WTC11 (cell line): ENCODE data around the gene NIFK. TPM values are rescaled to one million over a fixed set of nuclear protein-coding genes. Genes with fewer than 3 reads are reported as not detected.
A peak's percentile ranks its signal among the peaks of the same experiment; 100 is the strongest.

Source experiments
- ATAC-seq: fragments of 200-7000 bp; cut with Tn5 transposase; 2 replicates; pipeline ENCODE4 v1.10.0; 2021; ENCODE audit warnings: mild to moderate bottlenecking, moderate library complexity
- CTCF ChIA-PET: fragments of 300-600 bp; sonication (Branson Sonifier 250); formaldehyde crosslinking; loops from one replicate; lab custom pipeline; 2021; ENCODE audit warnings: antibody characterized with exemption; lab: Charles Lee
- POLR2A ChIA-PET: fragments of 350-600 bp; sonication (Branson Sonifier 250); formaldehyde crosslinking; loops from one replicate; lab custom pipeline; 2021; ENCODE audit warnings: antibody characterized with exemption; lab: Charles Lee
- DNase-seq: peaks from one replicate; pipeline ENCODE4 v3.0.0; 2021; ENCODE audit warnings: low spot score
- H3K27ac Mint-ChIP-seq: 2 replicates; pipeline ENCODE4 v1.8.0; 2021; ENCODE audit warnings: mixed read lengths
- H3K27me3 Mint-ChIP-seq: 2 replicates; pipeline ENCODE4 v1.8.0; 2021; ENCODE audit warnings: low read depth, mild to moderate bottlenecking, moderate library complexity, mixed read lengths
- H3K36me3 Mint-ChIP-seq: 2 replicates; pipeline ENCODE4 v1.8.0; 2021; ENCODE audit warnings: mixed read lengths
- H3K4me1 Mint-ChIP-seq: 2 replicates; pipeline ENCODE4 v1.8.0; 2022; ENCODE audit warnings: mixed read lengths
- H3K4me3 Mint-ChIP-seq: 2 replicates; pipeline ENCODE4 v1.8.0; 2021; ENCODE audit warnings: mild to moderate bottlenecking, moderate library complexity, mixed read lengths
- H3K9me3 Mint-ChIP-seq: 2 replicates; pipeline ENCODE4 v1.8.0; 2021; ENCODE audit warnings: mixed read lengths
- ELF4 ChIP-seq: sonication (generic); formaldehyde crosslinking; IDR thresholded peaks from 2 replicates; pipeline ENCODE4 v1.8.1; 2022; ENCODE audit warnings: low read depth, mild to moderate bottlenecking, moderate library complexity, missing genetic modification reagents
- EMX1 ChIP-seq: fragments of 250-450 bp; sonication (Bioruptor Pico); IDR thresholded peaks from 2 replicates; pipeline ENCODE4 v1.8.0; 2021; ENCODE audit warnings: mild to moderate bottlenecking
- ESRRA ChIP-seq: sonication (generic); formaldehyde crosslinking; IDR thresholded peaks from 2 replicates; pipeline ENCODE4 v1.8.1; 2022; ENCODE audit warnings: mild to moderate bottlenecking, missing genetic modification reagents, borderline replicate concordance
- FOXK1 ChIP-seq: sonication (generic); formaldehyde crosslinking; IDR thresholded peaks from 2 replicates; pipeline ENCODE4 v1.8.0; 2022; ENCODE audit warnings: mild to moderate bottlenecking, moderate library complexity, missing genetic modification reagents
- FOXP1 ChIP-seq: sonication (generic); formaldehyde crosslinking; IDR thresholded peaks from 2 replicates; pipeline ENCODE4 v1.8.0; 2022; ENCODE audit warnings: missing genetic modification reagents, mild to moderate bottlenecking, moderate library complexity, borderline replicate concordance
- JAZF1 ChIP-seq: fragments of 250-450 bp; sonication (Bioruptor Pico); IDR thresholded peaks from 2 replicates; pipeline ENCODE4 v1.9.0; 2021; ENCODE audit warnings: moderate library complexity, mild to moderate bottlenecking, inconsistent platforms
- KAT7 ChIP-seq: sonication (generic); formaldehyde crosslinking; IDR thresholded peaks from 2 replicates; pipeline ENCODE4 v1.8.1; 2023; ENCODE audit warnings: missing genetic modification reagents, mild to moderate bottlenecking, borderline replicate concordance
- NFATC4 ChIP-seq: fragments of 250-450 bp; sonication (Bioruptor Pico); IDR thresholded peaks from 2 replicates; pipeline ENCODE4 v1.9.0; 2021; ENCODE audit warnings: mild to moderate bottlenecking
- NR1H2 ChIP-seq: sonication (generic); formaldehyde crosslinking; IDR thresholded peaks from 2 replicates; pipeline ENCODE4 v1.9.0; 2021; ENCODE audit warnings: mild to moderate bottlenecking, moderate library complexity, missing genetic modification reagents
- OVOL2 ChIP-seq: fragments of 250-450 bp; sonication (Bioruptor Pico); IDR thresholded peaks from 2 replicates; pipeline ENCODE4 v1.9.0; 2021; ENCODE audit warnings: mild to moderate bottlenecking, borderline replicate concordance
- SOX15 ChIP-seq: fragments of 250-450 bp; sonication (Bioruptor Pico); IDR thresholded peaks from 2 replicates; pipeline ENCODE4 v1.9.0; 2021; ENCODE audit warnings: mild to moderate bottlenecking
- TEAD4 ChIP-seq: sonication (generic); formaldehyde crosslinking; IDR thresholded peaks from 2 replicates; pipeline ENCODE4 v1.8.0; 2022; ENCODE audit warnings: mild to moderate bottlenecking, missing genetic modification reagents
- ZNF396 ChIP-seq: fragments of 250-450 bp; sonication (Bioruptor Pico); IDR thresholded peaks from 2 replicates; pipeline ENCODE4 v1.8.0; 2021; ENCODE audit warnings: mild to moderate bottlenecking, moderate library complexity, borderline replicate concordance
- ZNF416 ChIP-seq: fragments of 250-450 bp; sonication (Bioruptor Pico); IDR thresholded peaks from 2 replicates; pipeline ENCODE4 v1.9.0; 2021; ENCODE audit warnings: mild to moderate bottlenecking, inconsistent platforms
- total RNA-seq: library from RNA; stranded (reverse); gene quantifications from 3 replicates; pipeline ENCODE4 v1.2.3, GENCODE V29; 2021
- TF ChIP-seq, protein P1 (sequence below): sonication (generic); formaldehyde crosslinking; IDR thresholded peaks from 2 replicates; pipeline ENCODE4 v1.8.1; 2023; ENCODE audit warnings: mild to moderate bottlenecking, missing genetic modification reagents, moderate library complexity
- TF ChIP-seq, protein P2 (sequence below): sonication (generic); formaldehyde crosslinking; IDR thresholded peaks from 2 replicates; pipeline ENCODE4 v1.8.0; 2023; ENCODE audit warnings: mild to moderate bottlenecking, missing genetic modification reagents
- TF ChIP-seq, protein P3 (sequence below): sonication (generic); formaldehyde crosslinking; IDR thresholded peaks from 2 replicates; pipeline ENCODE4 v1.8.0; 2022; ENCODE audit warnings: mild to moderate bottlenecking, missing genetic modification reagents
- TF ChIP-seq, protein P4 (sequence below): fragments of 250-450 bp; sonication (Bioruptor Pico); IDR thresholded peaks from 2 replicates; pipeline ENCODE4 v1.9.0; 2021; ENCODE audit warnings: mild to moderate bottlenecking
- TF ChIP-seq, protein P5 (sequence below): fragments of 250-450 bp; sonication (Bioruptor Pico); conservative IDR thresholded peaks from 2 replicates; pipeline ENCODE4 v1.9.0; 2021; ENCODE audit warnings: mild to moderate bottlenecking
- TF ChIP-seq, protein P6 (sequence below): sonication (generic); formaldehyde crosslinking; IDR thresholded peaks from 2 replicates; pipeline ENCODE4 v1.8.0; 2022; ENCODE audit warnings: mild to moderate bottlenecking, missing genetic modification reagents
- TF ChIP-seq, protein P7 (sequence below): sonication (generic); formaldehyde crosslinking; IDR thresholded peaks from 2 replicates; pipeline ENCODE4 v1.8.1; 2023; ENCODE audit warnings: mild to moderate bottlenecking, moderate library complexity, missing genetic modification reagents
- TF ChIP-seq, protein P8 (sequence below): fragments of 200-600 bp; IDR thresholded peaks from 2 replicates; pipeline ENCODE4 v1.8.0; 2022; ENCODE audit warnings: antibody characterized with exemption

Gene NIFK
- total RNA-seq, 1 experiment from 2014 or later: 91.3 TPM

DNA sequence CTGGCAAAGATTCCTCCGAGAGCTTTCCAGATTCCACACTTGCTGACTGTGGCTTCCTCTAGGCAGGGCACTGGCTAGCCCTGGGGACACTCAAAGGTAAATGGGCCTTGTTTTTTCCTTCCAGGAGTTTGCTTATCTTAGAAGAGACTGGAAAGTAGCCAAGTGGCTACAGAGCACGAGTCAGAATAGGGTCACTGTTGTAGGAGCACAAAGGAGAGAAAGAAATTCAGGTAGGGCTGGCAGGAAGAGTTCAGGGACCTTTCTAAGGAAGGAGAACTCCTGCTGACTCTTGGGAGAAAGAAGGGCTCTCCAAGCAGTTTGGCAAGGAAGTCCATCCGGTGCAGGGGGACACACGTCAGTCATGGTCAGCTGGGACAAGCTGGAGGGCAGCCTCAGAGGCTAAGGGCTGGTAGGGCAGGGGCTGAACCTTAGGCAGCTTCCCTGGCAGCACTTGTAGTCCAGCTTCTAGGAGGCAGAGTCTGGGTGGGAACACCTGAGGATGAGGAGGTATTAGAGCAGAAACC is 39.5 kb downstream of the NIFK start (continued):
- TF ChIP-seq, protein P1, sequence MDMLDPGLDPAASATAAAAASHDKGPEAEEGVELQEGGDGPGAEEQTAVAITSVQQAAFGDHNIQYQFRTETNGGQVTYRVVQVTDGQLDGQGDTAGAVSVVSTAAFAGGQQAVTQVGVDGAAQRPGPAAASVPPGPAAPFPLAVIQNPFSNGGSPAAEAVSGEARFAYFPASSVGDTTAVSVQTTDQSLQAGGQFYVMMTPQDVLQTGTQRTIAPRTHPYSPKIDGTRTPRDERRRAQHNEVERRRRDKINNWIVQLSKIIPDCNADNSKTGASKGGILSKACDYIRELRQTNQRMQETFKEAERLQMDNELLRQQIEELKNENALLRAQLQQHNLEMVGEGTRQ (CRISPR knock-in tag): no peak
- TF ChIP-seq, protein P2, sequence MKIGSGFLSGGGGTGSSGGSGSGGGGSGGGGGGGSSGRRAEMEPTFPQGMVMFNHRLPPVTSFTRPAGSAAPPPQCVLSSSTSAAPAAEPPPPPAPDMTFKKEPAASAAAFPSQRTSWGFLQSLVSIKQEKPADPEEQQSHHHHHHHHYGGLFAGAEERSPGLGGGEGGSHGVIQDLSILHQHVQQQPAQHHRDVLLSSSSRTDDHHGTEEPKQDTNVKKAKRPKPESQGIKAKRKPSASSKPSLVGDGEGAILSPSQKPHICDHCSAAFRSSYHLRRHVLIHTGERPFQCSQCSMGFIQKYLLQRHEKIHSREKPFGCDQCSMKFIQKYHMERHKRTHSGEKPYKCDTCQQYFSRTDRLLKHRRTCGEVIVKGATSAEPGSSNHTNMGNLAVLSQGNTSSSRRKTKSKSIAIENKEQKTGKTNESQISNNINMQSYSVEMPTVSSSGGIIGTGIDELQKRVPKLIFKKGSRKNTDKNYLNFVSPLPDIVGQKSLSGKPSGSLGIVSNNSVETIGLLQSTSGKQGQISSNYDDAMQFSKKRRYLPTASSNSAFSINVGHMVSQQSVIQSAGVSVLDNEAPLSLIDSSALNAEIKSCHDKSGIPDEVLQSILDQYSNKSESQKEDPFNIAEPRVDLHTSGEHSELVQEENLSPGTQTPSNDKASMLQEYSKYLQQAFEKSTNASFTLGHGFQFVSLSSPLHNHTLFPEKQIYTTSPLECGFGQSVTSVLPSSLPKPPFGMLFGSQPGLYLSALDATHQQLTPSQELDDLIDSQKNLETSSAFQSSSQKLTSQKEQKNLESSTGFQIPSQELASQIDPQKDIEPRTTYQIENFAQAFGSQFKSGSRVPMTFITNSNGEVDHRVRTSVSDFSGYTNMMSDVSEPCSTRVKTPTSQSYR: no peak
- TF ChIP-seq NR1H2: no peak
- no peak for TF ChIP-seq TEAD4
- no peak for TF ChIP-seq NFATC4 (CRISPR knock-in tag)
- no peak for TF ChIP-seq ELF4 (CRISPR knock-in tag)
- TF ChIP-seq, protein P3, sequence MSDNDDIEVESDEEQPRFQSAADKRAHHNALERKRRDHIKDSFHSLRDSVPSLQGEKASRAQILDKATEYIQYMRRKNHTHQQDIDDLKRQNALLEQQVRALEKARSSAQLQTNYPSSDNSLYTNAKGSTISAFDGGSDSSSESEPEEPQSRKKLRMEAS (CRISPR knock-in tag): no peak
- no peak for TF ChIP-seq ZNF416 (CRISPR knock-in tag)
- TF ChIP-seq, protein P4, sequence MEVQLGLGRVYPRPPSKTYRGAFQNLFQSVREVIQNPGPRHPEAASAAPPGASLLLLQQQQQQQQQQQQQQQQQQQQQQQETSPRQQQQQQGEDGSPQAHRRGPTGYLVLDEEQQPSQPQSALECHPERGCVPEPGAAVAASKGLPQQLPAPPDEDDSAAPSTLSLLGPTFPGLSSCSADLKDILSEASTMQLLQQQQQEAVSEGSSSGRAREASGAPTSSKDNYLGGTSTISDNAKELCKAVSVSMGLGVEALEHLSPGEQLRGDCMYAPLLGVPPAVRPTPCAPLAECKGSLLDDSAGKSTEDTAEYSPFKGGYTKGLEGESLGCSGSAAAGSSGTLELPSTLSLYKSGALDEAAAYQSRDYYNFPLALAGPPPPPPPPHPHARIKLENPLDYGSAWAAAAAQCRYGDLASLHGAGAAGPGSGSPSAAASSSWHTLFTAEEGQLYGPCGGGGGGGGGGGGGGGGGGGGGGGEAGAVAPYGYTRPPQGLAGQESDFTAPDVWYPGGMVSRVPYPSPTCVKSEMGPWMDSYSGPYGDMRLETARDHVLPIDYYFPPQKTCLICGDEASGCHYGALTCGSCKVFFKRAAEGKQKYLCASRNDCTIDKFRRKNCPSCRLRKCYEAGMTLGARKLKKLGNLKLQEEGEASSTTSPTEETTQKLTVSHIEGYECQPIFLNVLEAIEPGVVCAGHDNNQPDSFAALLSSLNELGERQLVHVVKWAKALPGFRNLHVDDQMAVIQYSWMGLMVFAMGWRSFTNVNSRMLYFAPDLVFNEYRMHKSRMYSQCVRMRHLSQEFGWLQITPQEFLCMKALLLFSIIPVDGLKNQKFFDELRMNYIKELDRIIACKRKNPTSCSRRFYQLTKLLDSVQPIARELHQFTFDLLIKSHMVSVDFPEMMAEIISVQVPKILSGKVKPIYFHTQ: no peak
- no peak for TF ChIP-seq KAT7 (CRISPR knock-in tag)

DNA sequence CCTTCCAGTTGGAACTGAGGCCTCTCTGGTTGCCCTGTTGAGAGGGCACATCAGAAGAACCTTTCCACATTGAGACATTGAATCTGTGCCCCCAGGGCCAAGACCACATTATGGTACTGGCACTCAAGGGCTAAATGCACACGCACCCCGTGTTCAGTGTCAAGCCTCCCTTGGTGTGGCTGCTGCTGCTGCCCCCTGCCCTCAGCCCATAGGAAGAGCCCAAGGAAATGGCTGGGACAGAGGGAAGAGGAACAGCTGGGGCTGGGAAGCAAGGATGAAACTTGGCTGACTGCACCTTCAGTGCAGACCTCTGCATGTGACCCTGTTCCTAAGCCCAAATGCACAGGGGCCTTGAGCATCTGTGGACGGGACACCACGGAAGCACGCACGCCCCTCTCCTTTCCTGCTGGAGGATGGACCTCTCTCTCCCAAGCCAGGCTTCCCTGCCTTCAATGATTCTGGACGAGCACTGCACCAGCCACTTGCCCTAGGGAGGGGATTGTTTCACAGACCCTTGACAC is 40.2 kb downstream of the NIFK start:
- Mint-ChIP-seq H3K36me3 (no peaks in the 10 kb centered on the region), H3K4me3 (no peak overlapping the region), H3K27me3 (no peaks in the 10 kb centered on the region), H3K4me1 (peaks cover 23% of the 10 kb centered on the region), H3K27ac (peak overlapping the region; percentile 68; the same call in 1 of the 2 replicates), H3K9me3 (no peaks in the 10 kb centered on the region)
- ChIA-PET POLR2A (no interaction called here), CTCF (interaction anchor here (0.6 to 1.7 kb wide), 6 partner anchors 18 to 294 kb away, joined by 3 read pairs; partner anchors contain the start of gene NIFK)
- ATAC-seq (peak; percentile 81), DNase-seq (no peak)
- TF ChIP-seq, protein P5, sequence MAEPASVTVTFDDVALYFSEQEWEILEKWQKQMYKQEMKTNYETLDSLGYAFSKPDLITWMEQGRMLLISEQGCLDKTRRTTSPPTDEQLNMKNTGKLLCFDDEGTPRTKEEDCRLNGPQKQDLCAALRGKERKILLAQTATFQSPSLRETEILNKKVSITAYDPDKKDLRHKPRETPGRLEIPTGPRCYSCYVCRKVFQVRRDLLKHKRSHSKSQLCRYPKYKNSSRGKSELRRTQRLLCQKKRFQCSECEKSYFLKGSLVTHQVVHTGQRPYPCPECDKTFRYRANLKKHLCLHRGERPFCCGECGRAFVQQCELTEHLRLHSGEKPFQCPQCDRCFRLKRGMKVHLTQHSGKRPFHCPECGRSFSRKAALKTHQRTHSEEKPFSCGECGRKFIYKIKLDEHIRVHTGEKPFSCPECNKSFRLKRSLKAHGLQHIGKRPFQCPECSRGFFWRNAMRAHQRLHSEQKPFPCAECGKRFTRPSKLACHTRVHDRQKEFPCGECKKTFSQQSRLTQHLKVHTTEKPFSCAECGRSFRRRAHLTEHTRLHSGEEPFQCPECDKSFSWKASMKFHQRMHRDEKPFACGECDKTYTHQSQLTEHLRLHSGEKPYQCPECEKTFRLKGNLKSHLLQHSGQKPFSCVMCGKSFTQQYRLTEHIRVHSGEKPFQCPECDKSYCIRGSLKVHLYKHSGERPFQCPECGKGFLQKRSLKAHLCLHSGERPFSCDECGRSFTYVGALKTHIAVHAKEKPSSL: no peak
- no peak for TF ChIP-seq SOX15 (CRISPR knock-in tag)
- TF ChIP-seq ELF4 (CRISPR knock-in tag): no peak
- TF ChIP-seq, protein P6, sequence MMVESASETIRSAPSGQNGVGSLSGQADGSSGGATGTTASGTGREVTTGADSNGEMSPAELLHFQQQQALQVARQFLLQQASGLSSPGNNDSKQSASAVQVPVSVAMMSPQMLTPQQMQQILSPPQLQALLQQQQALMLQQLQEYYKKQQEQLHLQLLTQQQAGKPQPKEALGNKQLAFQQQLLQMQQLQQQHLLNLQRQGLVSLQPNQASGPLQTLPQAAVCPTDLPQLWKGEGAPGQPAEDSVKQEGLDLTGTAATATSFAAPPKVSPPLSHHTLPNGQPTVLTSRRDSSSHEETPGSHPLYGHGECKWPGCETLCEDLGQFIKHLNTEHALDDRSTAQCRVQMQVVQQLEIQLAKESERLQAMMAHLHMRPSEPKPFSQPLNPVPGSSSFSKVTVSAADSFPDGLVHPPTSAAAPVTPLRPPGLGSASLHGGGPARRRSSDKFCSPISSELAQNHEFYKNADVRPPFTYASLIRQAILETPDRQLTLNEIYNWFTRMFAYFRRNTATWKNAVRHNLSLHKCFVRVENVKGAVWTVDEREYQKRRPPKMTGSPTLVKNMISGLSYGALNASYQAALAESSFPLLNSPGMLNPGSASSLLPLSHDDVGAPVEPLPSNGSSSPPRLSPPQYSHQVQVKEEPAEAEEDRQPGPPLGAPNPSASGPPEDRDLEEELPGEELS (CRISPR knock-in tag): no peak
- no peak for TF ChIP-seq JAZF1 (CRISPR knock-in tag)
- no peak for TF ChIP-seq EMX1 (CRISPR knock-in tag)
- TF ChIP-seq, protein P7, sequence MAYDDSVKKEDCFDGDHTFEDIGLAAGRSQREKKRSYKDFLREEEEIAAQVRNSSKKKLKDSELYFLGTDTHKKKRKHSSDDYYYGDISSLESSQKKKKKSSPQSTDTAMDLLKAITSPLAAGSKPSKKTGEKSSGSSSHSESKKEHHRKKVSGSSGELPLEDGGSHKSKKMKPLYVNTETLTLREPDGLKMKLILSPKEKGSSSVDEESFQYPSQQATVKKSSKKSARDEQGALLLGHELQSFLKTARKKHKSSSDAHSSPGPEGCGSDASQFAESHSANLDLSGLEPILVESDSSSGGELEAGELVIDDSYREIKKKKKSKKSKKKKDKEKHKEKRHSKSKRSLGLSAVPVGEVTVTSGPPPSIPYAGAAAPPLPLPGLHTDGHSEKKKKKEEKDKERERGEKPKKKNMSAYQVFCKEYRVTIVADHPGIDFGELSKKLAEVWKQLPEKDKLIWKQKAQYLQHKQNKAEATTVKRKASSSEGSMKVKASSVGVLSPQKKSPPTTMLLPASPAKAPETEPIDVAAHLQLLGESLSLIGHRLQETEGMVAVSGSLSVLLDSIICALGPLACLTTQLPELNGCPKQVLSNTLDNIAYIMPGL (CRISPR knock-in tag): no peak
- no peak for TF ChIP-seq FOXP1 (CRISPR knock-in tag)
- no peak for TF ChIP-seq ZNF396 (CRISPR knock-in tag)
- TF ChIP-seq OVOL2: no peak
- TF ChIP-seq, protein P8, sequence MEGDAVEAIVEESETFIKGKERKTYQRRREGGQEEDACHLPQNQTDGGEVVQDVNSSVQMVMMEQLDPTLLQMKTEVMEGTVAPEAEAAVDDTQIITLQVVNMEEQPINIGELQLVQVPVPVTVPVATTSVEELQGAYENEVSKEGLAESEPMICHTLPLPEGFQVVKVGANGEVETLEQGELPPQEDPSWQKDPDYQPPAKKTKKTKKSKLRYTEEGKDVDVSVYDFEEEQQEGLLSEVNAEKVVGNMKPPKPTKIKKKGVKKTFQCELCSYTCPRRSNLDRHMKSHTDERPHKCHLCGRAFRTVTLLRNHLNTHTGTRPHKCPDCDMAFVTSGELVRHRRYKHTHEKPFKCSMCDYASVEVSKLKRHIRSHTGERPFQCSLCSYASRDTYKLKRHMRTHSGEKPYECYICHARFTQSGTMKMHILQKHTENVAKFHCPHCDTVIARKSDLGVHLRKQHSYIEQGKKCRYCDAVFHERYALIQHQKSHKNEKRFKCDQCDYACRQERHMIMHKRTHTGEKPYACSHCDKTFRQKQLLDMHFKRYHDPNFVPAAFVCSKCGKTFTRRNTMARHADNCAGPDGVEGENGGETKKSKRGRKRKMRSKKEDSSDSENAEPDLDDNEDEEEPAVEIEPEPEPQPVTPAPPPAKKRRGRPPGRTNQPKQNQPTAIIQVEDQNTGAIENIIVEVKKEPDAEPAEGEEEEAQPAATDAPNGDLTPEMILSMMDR: no peak
- no peak for TF ChIP-seq ESRRA
- TF ChIP-seq FOXK1 (CRISPR knock-in tag): no peak
